Stimulated activated CD4-positive, alpha-beta T cell treated with anti-CD3 and anti-CD28 coated beads, Interleukin-12 subunit alpha, Interleukin-12 subunit beta, amount 100 ng/mL, for 48 hours (primary cell): ENCODE data around the gene CEP250.

ENCODE experiments used
- DNase-seq, 3 donors: peaks; one replicate each; pipeline ENCODE4 v3.0.0-alpha.2; 2020; ENCODE audit warnings: low read depth in 2 of 3, low spot score in 1 of 3

Gene CEP250

DNA sequence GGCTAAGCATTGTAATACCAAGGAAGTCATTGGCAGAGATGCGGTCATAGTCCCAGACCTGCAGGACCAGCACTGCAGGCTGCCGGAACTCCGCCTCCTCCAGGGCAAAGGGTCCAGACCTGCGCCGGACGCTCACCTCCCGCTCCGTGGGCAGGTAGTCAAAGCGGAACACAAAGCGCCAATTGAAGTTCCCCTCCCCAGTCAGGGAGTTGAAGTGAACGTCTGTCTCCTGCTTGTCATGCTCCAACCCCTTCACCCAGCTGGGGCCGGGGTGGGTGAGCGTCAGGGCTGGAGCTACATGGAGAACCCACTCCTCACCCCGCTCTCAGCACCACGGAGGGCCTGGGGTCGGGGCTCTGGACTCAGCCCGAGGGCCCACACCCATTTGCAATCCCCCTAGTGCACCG is 104.7 kb downstream of the CEP250 start:
- DNase-seq = no peak

- no peak for DNase-seq
Measured at GRCh38 chr20:35560541-35560940, 105.1 kb downstream of the CEP250 start.

DNA sequence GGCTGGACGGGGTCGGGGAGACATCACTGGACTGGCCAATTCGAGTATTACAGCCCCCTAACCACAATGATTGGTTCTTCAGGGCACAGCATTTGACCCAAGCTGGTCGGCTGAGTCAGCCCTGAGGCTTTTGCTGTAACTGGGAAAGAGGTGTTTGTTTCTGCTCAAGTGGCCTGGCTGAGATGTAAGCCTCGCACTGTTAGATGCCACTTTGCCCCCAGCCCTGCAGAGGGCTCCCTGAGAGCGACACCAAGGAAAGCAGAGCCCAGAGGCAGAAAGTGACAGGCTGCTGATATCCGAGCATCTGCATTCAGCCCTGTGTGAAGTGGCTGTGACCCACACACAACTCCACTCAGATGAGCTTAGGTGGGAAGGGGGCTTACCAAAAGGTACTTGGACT is 105.9 kb downstream of the CEP250 start:
- no peak for DNase-seq

DNA sequence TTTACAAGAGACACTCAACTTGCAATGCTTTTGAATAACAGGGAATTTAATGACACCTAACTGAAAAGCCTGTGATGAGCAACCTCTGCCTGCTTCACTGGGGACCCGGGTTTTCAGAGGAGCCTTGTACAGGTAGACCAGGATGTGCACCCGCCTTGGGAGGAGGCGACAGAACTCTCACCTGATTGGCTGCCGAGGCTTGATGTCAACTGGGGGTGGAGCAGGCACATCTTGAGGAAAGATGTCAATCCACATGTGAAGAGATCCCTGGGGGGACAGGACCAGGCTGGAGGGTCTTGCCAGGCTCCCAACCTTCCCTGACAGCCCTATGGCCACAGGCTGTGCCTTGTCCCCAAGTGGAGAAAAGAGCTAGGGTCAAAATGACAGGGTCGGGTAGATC is 106.3 kb downstream of the CEP250 start:
- no peak for DNase-seq

DNA sequence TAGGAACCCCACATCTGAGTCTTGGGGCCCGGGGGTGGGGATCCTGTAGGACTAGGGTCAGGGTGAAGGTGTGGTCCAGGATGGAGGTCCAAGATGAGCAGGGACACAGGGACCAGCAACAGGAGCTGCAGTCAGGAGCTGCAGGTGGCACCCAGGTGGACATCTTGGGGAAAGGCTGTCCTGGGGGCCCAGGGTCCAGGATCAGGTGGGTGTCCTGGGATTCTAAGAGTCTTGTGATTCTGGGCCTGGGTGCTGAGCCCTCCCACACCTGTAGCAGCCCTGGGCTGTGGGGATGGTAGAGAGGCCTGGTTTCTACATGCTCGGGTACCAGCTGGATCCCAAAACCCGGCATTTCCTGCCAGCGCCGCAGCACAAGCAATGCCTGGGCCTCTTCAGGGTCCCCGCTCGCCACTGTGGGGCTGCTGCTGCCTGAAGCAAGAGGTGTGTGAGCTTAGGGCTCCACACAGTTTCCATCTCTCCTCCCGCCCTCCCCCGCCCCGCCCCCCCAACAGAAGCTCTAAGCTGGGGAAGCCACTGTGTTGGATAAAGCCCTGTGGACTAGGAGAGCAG is 107.2 kb downstream of the CEP250 start:
- DNase-seq = no peak

DNA sequence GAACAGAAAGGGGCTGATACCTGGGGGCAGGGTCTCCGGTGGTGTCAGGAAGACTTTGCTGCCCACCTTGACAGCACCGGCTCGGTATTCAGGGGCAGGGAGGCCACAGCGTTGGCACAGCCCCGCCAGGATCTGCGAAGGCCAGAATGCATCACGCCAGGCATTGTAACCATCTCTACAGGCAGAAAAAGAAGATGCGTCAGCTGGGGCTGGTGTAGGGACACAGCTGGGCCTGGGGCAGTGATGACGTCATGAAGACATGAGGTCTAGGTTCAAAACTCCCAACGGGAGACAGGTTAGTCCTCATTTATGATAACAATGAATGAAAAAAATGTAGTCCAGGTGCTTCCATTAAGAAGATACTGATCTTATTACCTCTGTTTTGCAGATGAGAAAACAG is 108.4 kb downstream of the CEP250 start:
- no peak for DNase-seq

GRCh38 chr20:35564905-35565304 is 109.5 kb downstream of the CEP250 start:
- DNase-seq = no peak

GRCh38 chr20:35568645-35569044 is 113.2 kb downstream of the CEP250 start:
- no peak for DNase-seq
